GM19099 (cell line): ENCODE results near the gene TAF4.

Experiments used
- POLR2A ChIP-seq: IDR thresholded peaks from 3 replicates; pipeline ENCODE4 v1.6.1; 2011; ENCODE audit warnings: low read depth; ENCODE audit not compliant: insufficient read length; ENCODE audit errors: extremely low read depth

The TAF4 gene

DNA sequence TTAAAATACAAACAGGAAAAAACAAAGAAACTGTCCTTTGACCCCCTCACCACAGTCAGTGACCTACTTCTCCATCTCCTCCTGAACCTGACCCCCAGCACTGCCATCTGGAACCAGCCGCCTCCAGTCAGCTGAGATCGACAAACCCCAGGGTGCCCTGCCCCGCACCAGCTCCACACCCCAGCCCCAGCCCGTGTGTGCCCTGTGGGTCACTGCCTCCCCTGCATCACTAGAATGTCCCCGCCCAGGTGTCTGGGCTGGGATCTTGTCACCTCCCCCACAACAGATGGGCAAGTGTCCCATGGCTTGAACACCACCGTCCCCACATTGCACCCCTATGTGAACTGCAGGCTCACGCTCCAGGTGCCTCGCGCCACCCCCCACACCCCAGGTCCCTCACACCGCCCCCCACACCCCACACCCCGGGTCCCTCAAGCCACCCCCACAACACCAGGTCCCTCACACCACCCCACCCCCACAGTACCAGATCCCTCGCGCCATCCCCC is 13.3 kb downstream of the TAF4 start:
- TF ChIP-seq POLR2A = no peak

DNA sequence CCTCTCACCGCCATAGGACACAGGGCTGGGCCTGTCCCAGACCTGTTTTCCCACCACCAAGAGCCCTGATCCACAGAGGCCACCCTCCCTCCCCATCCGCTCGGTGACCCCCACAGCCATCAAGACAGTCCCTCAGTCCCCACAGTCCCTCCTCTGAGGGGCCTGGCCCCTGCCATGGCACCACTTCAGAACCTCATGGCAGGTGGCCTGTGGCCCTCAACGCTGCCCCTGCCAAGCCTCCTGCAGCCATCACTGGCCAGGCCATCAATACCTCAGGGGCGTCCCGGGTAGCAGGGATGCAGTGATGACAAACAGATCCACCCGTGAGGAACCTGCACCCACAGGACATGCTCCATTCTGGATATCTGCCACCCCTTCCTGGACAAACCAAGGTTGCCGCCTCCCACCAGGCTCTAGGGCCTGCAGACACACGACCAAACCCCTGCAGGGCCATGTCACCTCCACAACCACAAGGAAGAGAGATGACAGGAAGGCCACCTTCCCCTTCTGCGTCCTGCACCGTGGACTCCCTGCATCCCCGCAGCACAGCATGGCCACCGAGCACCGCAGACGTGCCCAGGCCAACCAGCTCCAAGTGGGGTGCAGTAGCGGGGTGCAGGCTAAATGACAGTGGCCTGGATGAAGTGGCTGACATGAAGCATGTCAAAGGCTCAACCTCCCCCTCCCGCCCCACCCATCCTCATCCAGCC is 14.0 kb downstream of the TAF4 start:
- no peak for TF ChIP-seq POLR2A

DNA sequence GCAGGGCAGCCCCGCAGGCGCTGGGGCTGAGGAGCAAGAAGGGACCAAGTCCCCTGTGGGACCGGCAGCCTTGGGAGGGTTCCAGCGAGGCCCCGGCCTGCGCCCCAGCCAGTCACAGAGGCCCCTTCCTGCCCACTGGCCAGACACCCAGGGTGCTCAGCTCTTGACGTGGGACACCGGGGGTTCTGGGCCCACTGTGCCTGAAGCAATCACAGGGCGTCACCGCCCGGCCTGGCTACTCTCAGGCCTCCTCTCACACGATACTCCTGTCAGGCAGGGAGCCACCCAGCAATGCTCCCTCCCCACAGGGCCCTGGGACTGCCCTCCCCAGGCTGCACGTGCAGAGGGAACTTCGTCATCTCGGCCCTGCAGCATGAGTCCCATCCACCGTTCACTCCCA is 14.5 kb downstream of the TAF4 start:
- TF ChIP-seq POLR2A = no peak

DNA sequence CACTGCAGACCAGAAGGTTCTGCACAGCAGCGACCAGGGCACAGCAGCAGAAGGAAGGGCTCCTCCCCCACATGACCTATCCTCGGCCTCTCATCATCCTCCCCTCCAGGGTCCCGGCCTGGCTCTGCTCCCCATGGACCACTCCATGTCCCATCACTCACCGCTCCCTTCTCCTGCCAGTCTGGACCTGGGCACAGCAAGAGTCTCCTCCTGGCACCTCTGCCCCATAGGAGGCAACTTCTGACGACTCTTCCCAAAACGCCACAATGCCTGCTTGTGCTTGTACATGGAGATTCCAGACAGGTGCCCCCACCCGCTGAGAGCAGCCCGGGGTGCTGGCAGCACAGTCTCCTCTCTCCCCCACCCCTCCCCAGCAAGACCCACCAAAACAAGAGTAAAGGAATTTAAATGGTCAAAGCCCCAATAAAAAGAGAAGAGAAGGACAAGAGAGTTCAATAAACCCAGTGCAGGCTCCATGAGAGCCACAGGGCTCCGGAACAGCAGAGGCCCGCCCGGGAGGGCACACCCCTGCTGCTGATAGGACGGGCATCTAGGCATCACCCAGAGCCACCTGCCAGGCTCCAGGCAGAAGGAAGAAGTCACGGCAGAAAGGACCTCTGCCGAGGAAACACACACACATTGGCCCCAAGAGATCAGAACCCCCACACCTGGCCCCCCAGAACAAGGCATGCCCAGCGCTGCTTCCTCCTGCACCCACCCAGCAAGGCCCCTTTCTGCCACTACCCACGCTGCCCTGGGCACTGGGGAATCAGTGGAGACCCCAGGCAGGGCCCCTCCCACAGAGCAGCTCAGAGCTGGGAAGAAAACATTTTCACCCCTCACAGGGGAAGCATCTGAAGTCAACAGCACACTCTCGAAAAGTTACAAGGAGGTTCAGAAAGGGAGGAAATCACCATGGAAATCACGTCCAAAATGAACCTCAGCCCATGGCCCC is 15.2 kb downstream of the TAF4 start:
- no peak for TF ChIP-seq POLR2A

DNA sequence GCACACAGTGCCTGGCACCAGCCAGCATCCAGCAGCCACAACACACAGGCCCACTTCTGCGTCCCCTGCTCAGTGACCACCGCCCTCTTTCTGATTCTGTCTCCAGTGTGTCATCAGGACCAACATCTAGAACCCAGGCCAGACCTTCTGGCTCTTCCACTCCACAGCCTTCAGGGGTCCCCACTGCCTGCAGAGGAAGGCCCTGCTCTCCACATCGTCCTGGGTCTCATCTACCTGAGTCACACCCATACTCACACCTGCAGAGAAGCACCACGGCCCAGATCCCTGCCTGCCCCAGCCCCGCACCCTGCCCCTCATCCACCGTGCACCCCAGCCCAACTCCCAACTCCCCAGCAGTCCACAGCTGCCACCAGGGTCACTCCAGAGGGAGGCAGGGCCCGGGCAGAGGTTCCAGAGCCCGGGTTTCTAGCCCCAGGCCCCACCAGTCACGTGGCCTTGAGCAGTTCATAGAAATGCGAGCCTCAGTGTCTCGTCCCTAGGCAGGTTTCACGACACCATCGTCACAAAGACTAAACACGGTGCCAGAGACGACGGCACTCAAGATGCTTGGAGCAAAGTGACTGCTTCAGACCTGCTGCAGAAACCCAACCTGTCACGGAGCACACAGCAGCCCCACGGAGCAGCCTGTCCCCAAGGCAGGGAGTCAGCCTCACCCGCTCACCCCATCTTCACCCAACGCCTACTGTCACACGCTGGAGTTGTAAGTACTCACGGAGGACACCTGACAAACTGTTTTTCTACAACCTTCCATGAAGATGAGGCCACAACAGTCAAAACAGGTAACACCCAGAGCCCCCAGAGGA is 16.1 kb downstream of the TAF4 start:
- no peak for TF ChIP-seq POLR2A

DNA sequence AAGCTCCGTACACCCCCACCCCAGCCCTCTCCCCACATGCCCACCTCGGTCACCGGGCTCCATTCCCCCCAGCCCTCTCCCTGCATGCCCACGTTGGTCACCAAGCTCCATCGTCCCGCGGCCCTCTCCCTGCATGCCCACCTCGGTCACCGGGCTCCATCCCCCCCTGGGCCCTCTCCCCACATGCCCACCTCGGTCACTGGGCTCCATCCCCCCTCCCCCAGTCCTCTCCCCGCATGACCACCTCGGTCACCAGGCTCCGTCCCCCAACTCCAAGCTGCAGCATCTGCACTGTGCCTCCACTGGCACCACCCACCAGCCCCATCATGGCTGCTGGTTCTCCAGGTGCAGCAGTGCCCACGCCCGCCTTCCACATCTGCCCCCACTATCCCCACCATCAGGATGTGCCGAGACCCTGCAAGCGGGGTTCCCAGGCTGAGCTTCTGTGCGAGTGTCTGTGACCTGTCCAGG is 16.8 kb downstream of the TAF4 start:
- TF ChIP-seq POLR2A = no peak

DNA sequence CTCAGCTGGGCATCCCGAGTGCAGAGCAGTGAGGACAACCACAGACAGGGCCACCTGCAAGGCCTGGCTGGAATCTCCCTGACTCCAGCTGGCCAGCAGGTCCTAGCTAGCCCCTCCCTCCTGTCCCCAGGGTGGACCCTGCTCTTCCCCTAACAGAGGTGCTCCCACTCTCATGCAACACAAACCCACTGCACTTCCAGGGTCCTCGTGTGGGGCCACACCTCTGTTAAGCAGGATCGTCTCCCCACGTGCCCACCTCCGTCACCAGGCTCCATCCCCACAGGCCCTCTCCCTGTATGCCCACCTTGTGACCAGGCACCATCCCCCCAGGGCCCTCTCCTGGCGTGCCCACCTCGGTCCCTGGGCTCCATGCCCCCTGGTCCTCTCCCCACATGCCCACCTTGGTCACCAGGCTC is 17.3 kb downstream of the TAF4 start:
- TF ChIP-seq POLR2A = no peak

DNA sequence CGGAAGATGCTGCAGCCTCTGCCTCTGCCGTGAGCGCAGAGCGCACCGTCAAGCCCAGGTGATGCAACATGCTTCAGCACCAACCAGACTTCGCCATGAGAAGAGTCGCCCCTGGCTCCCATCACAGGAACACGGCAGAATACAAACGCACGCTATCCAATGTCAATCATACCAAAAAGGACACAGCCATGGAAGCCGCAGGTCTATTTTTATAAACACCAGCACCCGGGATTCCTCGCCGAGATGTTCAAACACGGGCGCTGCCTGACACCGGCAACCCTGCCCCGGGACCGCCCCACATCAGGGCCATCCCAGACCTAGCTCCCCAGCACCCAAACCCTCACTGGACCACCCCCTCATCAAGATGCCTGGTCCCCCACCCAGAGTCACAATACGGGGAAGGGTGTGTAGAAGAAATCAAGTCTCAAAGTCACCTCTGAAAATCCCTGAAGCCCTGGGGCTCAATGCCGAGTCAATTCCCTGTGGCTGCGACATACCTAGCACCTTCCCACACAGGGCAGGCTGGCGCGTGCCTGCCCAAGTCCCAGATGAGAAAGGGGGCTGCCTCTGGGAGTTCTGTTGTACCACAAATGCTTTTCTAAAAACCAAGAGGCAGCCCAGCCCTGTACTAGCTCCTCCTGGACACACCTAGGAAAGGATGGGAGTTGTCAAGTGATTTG is 17.9 kb downstream of the TAF4 start:
- TF ChIP-seq POLR2A = no peak

DNA sequence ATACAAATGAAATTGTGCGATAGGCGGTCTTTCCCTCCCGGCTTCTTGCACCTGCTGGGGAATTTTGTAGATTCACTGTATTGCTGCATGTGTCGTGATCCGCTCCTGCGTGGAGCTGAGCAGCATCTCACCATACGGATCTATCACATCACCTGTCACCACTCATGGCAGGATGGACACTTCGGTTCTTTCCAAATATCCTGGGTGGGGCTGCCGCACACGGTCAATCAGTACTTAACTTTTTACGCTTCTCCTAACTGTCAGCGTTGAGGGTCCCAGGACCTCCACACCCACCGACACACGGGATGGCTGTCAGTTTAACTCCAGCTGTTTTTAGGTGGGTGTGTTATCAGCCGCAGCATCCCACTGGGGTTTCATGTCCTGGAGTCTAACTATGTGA is 19.2 kb downstream of the TAF4 start:
- no peak for TF ChIP-seq POLR2A

DNA sequence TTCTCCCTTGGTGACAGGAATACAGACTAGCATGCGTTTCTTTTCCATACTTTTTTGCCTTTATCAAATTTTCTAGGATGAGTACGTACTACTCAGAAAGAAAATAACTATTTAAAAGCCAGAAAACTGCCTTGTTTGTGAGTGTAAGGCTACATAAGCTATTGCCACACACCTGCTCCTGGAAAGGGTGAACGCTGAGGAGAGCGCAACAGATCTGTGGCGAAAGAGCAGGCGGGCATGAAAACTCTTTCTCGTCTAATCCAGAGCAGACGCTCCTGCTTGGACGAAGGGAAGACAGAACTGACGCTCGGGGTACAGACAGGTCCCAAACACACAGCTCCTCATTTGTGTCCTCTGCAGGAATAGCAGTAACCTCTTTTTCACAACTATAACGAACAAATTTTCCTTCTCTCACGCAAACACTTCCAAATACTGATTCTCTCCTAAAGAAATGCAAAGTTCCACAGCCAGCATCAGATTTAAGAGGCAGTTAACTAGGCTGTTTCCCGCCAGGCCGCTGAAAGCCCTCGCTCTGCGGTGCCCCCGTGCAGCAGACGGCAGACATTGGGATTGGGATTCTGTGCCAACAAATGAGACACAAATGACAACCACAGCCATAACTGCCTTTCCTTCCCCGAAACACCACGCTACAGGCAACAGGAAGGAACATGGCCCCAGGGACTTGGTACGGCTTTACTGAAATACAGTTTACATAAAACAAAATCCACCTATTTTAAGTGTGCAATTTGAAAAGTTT is 20.0 kb downstream of the TAF4 start:
- TF ChIP-seq POLR2A = no peak

DNA sequence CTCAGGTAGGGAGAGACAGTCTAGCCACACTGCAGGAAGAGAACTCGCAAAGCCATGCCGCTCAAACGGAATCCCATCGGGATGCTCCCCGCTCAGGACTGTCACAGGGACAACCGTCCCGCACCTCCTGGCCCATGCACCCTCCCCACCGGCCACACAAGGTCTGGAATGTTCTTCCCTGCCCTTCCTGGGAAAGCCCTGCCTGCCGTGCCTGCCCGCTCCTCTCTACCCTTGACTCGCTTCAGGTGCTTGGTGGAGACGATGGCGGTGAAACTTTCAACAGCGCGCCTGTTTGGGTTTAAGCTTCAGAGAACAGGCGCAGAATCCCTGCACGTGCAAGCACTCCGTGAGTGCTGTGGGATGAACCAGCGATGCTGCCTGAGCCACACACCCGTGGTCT is 20.6 kb downstream of the TAF4 start:
- TF ChIP-seq POLR2A = no peak

DNA sequence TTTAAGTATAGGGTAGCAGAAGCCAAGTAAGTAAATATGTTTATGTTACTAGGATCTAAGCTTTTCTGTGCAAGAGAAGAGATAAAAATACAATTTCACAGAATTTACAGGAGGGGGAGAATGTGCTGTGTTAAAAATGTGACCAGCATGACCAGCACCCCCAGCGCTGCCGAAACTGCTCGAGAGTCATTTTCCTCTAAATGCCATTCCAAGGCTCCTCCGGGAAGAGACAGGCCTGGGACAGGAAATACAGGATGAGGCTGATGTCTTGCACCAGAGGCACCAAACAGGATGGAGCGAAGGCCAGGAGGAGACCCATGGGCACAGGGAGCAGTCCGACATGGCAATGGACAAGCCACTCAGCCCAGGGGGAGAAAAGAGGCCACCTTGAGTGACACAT is 21.1 kb downstream of the TAF4 start:
- no peak for TF ChIP-seq POLR2A

DNA sequence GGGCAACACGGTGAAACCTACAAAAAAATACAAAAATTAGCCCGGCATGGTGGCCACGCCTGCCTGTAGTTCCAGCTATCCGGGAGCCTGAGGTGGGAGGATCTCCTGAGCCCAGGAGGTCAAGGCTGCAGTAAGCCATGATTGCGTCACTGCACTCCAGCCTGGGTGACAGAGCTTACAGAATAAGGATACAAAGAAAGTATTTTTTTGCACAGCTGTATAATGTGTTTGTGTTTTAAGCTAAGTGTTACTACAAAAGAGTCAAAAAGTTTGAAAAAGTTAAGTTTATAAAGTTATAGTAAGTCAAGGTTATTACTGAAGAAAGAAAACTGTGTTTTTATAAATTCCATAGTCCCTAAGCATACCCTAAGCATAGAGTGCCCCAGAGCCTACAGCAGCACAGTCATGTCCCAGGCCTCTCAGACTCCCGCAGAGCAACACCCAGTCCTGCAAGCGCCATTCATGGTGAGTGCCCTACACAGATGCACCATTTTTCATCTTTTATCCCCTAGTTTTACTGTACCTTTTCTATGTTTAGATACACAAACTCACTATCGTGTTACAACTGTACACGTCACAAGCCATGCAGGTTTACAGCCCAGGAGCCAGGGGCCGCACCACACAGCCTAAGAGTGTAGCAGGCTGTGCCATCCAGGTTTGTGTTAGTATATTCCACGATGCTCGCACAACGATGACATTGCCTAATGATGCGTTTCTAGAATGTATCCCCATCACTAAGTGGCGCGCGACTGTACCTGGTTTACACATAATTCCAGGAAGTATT is 22.4 kb downstream of the TAF4 start:
- TF ChIP-seq POLR2A = no peak
